ENCODE data around the gene GJD4. TPM values are rescaled to one million over a fixed set of nuclear protein-coding genes. Genes with fewer than 3 reads are reported as not detected.

The GJD4 gene
- total and polyA plus RNA-seq, 2 donors (not counting 1 experiment from before 2014, with no cell fraction given): not detected

GRCh38 chr10:35598379-35598778 is 6.8 kb upstream of the GJD4 start:
- no peak overlapping the region for H3K27ac Mint-ChIP-seq
- Histone ChIP-seq H3K36me3 (replicated peaks in 1 of 2; ENCODE audit: control extremely low read depth in 1 of 2, control insufficient read depth in 1 of 2, extremely low read depth in 1 of 2, insufficient read depth in 2 of 2, low read length in 1 of 2) (no peaks in the 10 kb centered on the region), H3K79me2 (ENCODE audit: control insufficient read depth, insufficient read depth, low read length) (no peaks in the 10 kb centered on the region), H3K27ac (ENCODE audit: low read length in 2 of 2) (no peak overlapping the region), H3K4me1 (ENCODE audit: control insufficient read depth in 2 of 2, insufficient read depth in 2 of 2, low read length in 2 of 2) (no peaks in the 10 kb centered on the region), H3K9ac (ENCODE audit: low read length) (no peak overlapping the region), H3K4me2 (replicated peaks; ENCODE audit: low read depth, low read length, poor library complexity, severe bottlenecking) (no peak overlapping the region), H4K20me1 (ENCODE audit: control insufficient read depth, insufficient read depth, low read length, poor library complexity, severe bottlenecking) (no peaks in the 10 kb centered on the region), H3K9me3 (ENCODE audit: control extremely low read depth in 1 of 3, control insufficient read depth in 2 of 3, insufficient read depth in 1 of 3, low read length in 2 of 3) (peaks cover 0 to 26% (median 5%) of the 10 kb centered on the region in 3 donors), H2AFZ (ENCODE audit: insufficient read depth, low read depth, low read length, poor library complexity, severe bottlenecking) (no peak overlapping the region), H3K4me3 (ENCODE audit: control extremely low read depth in 1 of 5, extremely low read depth in 1 of 5, insufficient read depth in 1 of 5, low read depth in 2 of 5, low read length in 4 of 5) (no peak overlapping the region), H3K27me3 (replicated peaks in 1 of 4; ENCODE audit: control extremely low read depth in 1 of 4, control insufficient read depth in 3 of 4, insufficient read depth in 4 of 4, low read length in 3 of 4) (peaks cover 0 to 5% (median 2%) of the 10 kb centered on the region in 4 experiments)
- H3K9me3 Mint-ChIP-seq (ENCODE audit: insufficient read depth): peaks cover 3% of the 10 kb centered on the region
- ChIA-PET CTCF (no interaction called here), POLR2A (no interaction called here)
- peaks cover 27% of the 10 kb centered on the region for H3K27me3 Mint-ChIP-seq
- 52% methylated on average over 4 of the region's 6 CpGs for WGBS (ENCODE audit: insufficient coverage)
- TF ChIP-seq EZH2 (IDR thresholded peaks at IDR 0.05; ENCODE audit: borderline replicate concordance, insufficient read depth, low read depth, low read length, poor library complexity, severe bottlenecking) (no peak), CTCF (IDR thresholded peaks at IDR 0.05) (no peak)
- H3K4me1 Mint-ChIP-seq: peaks cover under 1% of the 10 kb centered on the region
- no peak for DNase-seq
- H3K4me3 Mint-ChIP-seq: no peak overlapping the region
- no peak for ATAC-seq (ENCODE audit: low read depth)
- intact Hi-C loops (cut with micrococcal nuclease): no loop called here

GRCh38 chr10:35600193-35600592 is 4.9 kb upstream of the GJD4 start:
- no peak overlapping the region for H3K9ac ChIP-seq (ENCODE audit: low read length)
- no peak overlapping the region for H3K4me3 ChIP-seq (ENCODE audit: control extremely low read depth in 1 of 5, extremely low read depth in 1 of 5, insufficient read depth in 1 of 5, low read depth in 2 of 5, low read length in 4 of 5)
- H4K20me1 ChIP-seq (ENCODE audit: control insufficient read depth, insufficient read depth, low read length, poor library complexity, severe bottlenecking): no peaks in the 10 kb centered on the region
- peaks cover 0 to 25% (median 5%) of the 10 kb centered on the region in 3 donors for H3K9me3 ChIP-seq (ENCODE audit: control extremely low read depth in 1 of 3, control insufficient read depth in 2 of 3, insufficient read depth in 1 of 3, low read length in 2 of 3)
- Mint-ChIP-seq H3K27me3 (peaks cover 33% of the 10 kb centered on the region), H3K4me3 (no peak overlapping the region), H3K9me3 (ENCODE audit: insufficient read depth) (peaks cover 3% of the 10 kb centered on the region), H3K27ac (no peak overlapping the region), H3K4me1 (peaks cover 4% of the 10 kb centered on the region)
- no peak overlapping the region for H3K4me2 ChIP-seq (replicated peaks; ENCODE audit: low read depth, low read length, poor library complexity, severe bottlenecking)
- no peak for DNase-seq
- no peaks in the 10 kb centered on the region for H3K4me1 ChIP-seq (ENCODE audit: control insufficient read depth in 2 of 2, insufficient read depth in 2 of 2, low read length in 2 of 2)
- peaks cover 0 to 14% (median 7%) of the 10 kb centered on the region in 4 experiments for H3K27me3 ChIP-seq (replicated peaks in 1 of 4; ENCODE audit: control extremely low read depth in 1 of 4, control insufficient read depth in 3 of 4, insufficient read depth in 4 of 4, low read length in 3 of 4)
- no peak overlapping the region for H2AFZ ChIP-seq (ENCODE audit: insufficient read depth, low read depth, low read length, poor library complexity, severe bottlenecking)
- no peaks in the 10 kb centered on the region for H3K36me3 ChIP-seq (replicated peaks in 1 of 2; ENCODE audit: control extremely low read depth in 1 of 2, control insufficient read depth in 1 of 2, extremely low read depth in 1 of 2, insufficient read depth in 2 of 2, low read length in 1 of 2)
- intact Hi-C loops (cut with micrococcal nuclease): no loop called here
- H3K27ac ChIP-seq (ENCODE audit: low read length in 2 of 2): no peak overlapping the region
- no peak for TF ChIP-seq CTCF (IDR thresholded peaks at IDR 0.05)
- no peak for ATAC-seq (ENCODE audit: low read depth)
- POLR2A ChIA-PET: no interaction called here
- CTCF ChIA-PET: no interaction called here
- WGBS (ENCODE audit: insufficient coverage): 65% methylated on average over 2 of the region's 2 CpGs
- no peaks in the 10 kb centered on the region for H3K79me2 ChIP-seq (ENCODE audit: control insufficient read depth, insufficient read depth, low read length)
